ENCODE data around the gene ZC3H18. TPM values are rescaled to one million over a fixed set of nuclear protein-coding genes. Genes with fewer than 3 reads are reported as not detected.

Gene ZC3H18
- total RNA-seq, 1 experiment from 2014 or later: 57.8 TPM

GRCh38 chr16:88525663-88525990 is 44.6 kb upstream of the ZC3H18 start:
- Histone ChIP-seq H3K4me2 (ENCODE audit: low read length) (no peak overlapping the region), H3K79me2 (ENCODE audit: insufficient read depth, low read length) (no peaks in the 10 kb centered on the region), H2AFZ (ENCODE audit: low read depth, low read length, poor library complexity, severe bottlenecking) (no peak overlapping the region), H3K9me2 (ENCODE audit: insufficient read depth) (no peaks in the 10 kb centered on the region), H4K20me1 (ENCODE audit: insufficient read depth) (no peaks in the 10 kb centered on the region), H3K9ac (ENCODE audit: low read length) (no peak overlapping the region), H3K27me3 (ENCODE audit: insufficient read depth, low read length) (no peaks in the 10 kb centered on the region), H3K4me3 (replicated peaks in 1 of 2; ENCODE audit: low read depth in 1 of 2, low read length in 2 of 2) (no peak overlapping the region), H3K9me3 (ENCODE audit: control insufficient read depth in 1 of 2, insufficient read depth in 1 of 2, low read depth in 1 of 2, low read length in 2 of 2) (no peaks in the 10 kb centered on the region), H3K36me3 (ENCODE audit: control insufficient read depth in 1 of 2, insufficient read depth in 2 of 2, low read length in 2 of 2) (0 out of 4 replicates have a peak, but pooled peaks cover 0 to 2% of the 10 kb centered on the region in 2 experiments), H3K27ac (ENCODE audit: low read depth, low read length) (no peak overlapping the region), H3K4me1 (ENCODE audit: control insufficient read depth in 1 of 2, insufficient read depth in 2 of 2, low read length in 2 of 2) (peaks cover 0 to 10% of the 10 kb centered on the region in 2 experiments; a peak in 3 of 4 replicates)
- no peak for DNase-seq (ENCODE audit: low read depth, low spot score)
- ChIA-PET POLR2A (no interaction called here), CTCF (no interaction called here), RAD21 (ENCODE audit: low non-redundant PET in 1 of 2, low total read pairs in 2 of 2, uncharacterized antibody in 2 of 2, unreplicated experiment in 2 of 2) (no interaction called here)
- no peak for ATAC-seq
- intact Hi-C loops (cut with micrococcal nuclease): loop anchor here (5.0 kb wide), 1 partner anchor 68 kb away; no protein-coding TSS in a partner anchor
- BruUV-seq (replicated peaks): no TSS peak
- no peak for TF ChIP-seq REST (IDR thresholded peaks at IDR 0.05; ENCODE audit: low read depth)
- TF ChIP-seq EZH2phosphoT487 (IDR thresholded peaks at IDR 0.05; ENCODE audit: borderline replicate concordance): no peak
- TF ChIP-seq FOSL1 (IDR thresholded peaks at IDR 0.05; ENCODE audit: low read depth): no peak
- TF ChIP-seq ATF3 (IDR thresholded peaks at IDR 0.05): no peak
- no peak for TF ChIP-seq EGR1 (IDR thresholded peaks at IDR 0.05; ENCODE audit: low read depth)
- no peak for TF ChIP-seq ZBTB33 (IDR thresholded peaks at IDR 0.05; ENCODE audit: extremely low read depth, insufficient replicate concordance, low read length)
- TF ChIP-seq POLR2A (IDR thresholded peaks at IDR 0.05; ENCODE audit: borderline replicate concordance, extremely low read depth, insufficient read depth, insufficient read length): no peak
- no peak for TF ChIP-seq TCF7L2 (IDR thresholded peaks at IDR 0.05; ENCODE audit: borderline replicate concordance, extremely low read depth, insufficient read depth, insufficient read length)
- TF ChIP-seq ZNF274 (IDR thresholded peaks at IDR 0.05; ENCODE audit: low read depth, low read length): no peak
- TF ChIP-seq YY1 (IDR thresholded peaks at IDR 0.05; ENCODE audit: extremely low read depth, insufficient replicate concordance, low read depth, low read length): no peak
- TF ChIP-seq CBX3 (IDR thresholded peaks at IDR 0.05; ENCODE audit: low read depth): no peak
- no peak for TF ChIP-seq CEBPB (IDR thresholded peaks at IDR 0.05; ENCODE audit: low read depth)
- no peak for TF ChIP-seq SIN3A (IDR thresholded peaks at IDR 0.05; ENCODE audit: low read depth)
- no peak for TF ChIP-seq JUND (IDR thresholded peaks at IDR 0.05)
- no peak for TF ChIP-seq ELF1 (IDR thresholded peaks at IDR 0.05; ENCODE audit: borderline replicate concordance, low read depth)
- no peak for TF ChIP-seq EZH2 (IDR thresholded peaks at IDR 0.05)
- no peak for TF ChIP-seq MAX (IDR thresholded peaks at IDR 0.05)
- no peak for TF ChIP-seq SRF (IDR thresholded peaks at IDR 0.05; ENCODE audit: low read depth)
- no peak for TF ChIP-seq ZFX (IDR thresholded peaks at IDR 0.05)
